ENCODE measurements around the gene NUP188.

Gene NUP188

DNA sequence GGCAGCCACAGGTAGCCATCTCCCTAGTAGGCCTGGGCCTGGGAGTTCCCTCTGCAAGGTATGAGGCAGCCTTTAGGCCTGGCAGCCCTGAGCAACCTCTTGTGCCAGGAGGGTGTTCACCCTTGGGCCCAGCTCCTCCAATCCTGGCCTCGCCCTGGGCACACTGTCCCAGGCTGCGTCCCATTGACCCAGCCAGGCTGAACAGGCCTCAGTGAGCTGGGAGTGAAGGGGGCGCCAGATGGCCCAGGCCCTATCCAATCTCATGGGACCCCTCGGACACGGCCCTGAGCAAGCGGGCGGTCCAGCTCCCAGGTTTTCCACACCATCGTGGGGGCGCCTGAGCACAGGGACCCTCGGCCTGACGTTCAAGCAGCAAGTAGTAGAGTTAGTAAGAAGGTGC, 66.2 kb downstream of the NUP188 start:
- no peaks in the 10 kb centered on the region for H3K4me1 ChIP-seq (ENCODE audit: control insufficient read depth, insufficient read depth, low read length)
- no peaks in the 10 kb centered on the region for H3K27me3 ChIP-seq (ENCODE audit: control insufficient read depth, insufficient read depth, low read length)
- no peak overlapping the region for H3K9ac ChIP-seq (ENCODE audit: low read length)
- no peak overlapping the region for H3K4me3 ChIP-seq (ENCODE audit: low read length)
- no peaks in the 10 kb centered on the region for H3K9me3 ChIP-seq (ENCODE audit: control insufficient read depth, low read length)
- peaks cover 10% of the 10 kb centered on the region for H3K36me3 ChIP-seq (ENCODE audit: control insufficient read depth, insufficient read depth, low read length)

DNA sequence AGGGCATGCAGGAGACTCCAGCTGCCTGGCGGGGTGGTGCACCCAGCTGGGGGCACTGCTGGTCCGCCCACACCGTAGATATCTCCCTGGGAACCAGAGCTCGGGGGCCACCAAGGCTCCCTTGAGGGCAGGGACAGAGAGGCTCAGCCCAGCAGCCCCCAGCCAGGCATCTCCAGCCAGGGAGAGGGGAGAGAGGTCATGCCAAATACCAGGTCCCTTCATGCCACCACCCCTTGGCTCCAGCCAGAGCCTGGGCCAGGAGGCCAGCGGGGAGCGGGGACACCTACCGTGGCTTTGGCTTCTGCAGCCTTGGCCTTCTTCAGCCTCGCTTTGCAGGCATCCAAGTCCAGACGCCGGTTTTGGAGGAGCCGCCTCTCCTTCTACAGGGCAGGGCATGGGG, 66.6 kb downstream of the NUP188 start:
- peaks cover 10% of the 10 kb centered on the region for H3K36me3 ChIP-seq (ENCODE audit: control insufficient read depth, insufficient read depth, low read length)

DNA sequence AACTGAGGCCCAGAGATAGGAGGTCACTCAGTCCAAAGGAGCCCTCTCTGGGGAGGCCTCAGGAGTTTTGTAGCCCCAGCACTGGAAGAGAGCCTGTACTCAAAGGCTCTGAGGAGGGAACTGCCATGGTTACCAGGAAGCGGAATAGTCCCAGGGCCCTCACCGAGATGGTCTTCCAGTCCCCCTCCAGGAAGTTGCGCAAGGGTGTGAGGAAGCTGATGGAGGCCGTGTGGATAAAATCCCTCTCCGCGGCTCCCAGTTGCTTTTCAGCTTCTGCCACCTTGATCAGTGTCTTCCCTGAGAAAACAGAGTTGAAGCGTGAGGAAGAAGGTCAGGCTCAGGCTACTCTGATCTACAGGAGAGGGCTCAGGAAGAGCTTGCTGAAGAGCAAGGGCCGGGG, 67.1 kb downstream of the NUP188 start:
- Histone ChIP-seq H3K4me1 (ENCODE audit: control insufficient read depth, insufficient read depth, low read length) (no peaks in the 10 kb centered on the region), H3K9ac (ENCODE audit: low read length) (no peak overlapping the region), H3K27me3 (ENCODE audit: control insufficient read depth, insufficient read depth, low read length) (no peaks in the 10 kb centered on the region), H3K36me3 (ENCODE audit: control insufficient read depth, insufficient read depth, low read length) (peaks cover 10% of the 10 kb centered on the region), H3K9me3 (ENCODE audit: control insufficient read depth, low read length) (no peaks in the 10 kb centered on the region), H3K4me3 (ENCODE audit: low read length) (no peak overlapping the region)

More for the DNA sequence above, 66.6 kb downstream of the NUP188 start:
- Histone ChIP-seq H3K9me3 (ENCODE audit: control insufficient read depth, low read length) (no peaks in the 10 kb centered on the region), H3K27me3 (ENCODE audit: control insufficient read depth, insufficient read depth, low read length) (no peaks in the 10 kb centered on the region), H3K9ac (ENCODE audit: low read length) (no peak overlapping the region), H3K4me1 (ENCODE audit: control insufficient read depth, insufficient read depth, low read length) (no peaks in the 10 kb centered on the region), H3K4me3 (ENCODE audit: low read length) (no peak overlapping the region)

DNA sequence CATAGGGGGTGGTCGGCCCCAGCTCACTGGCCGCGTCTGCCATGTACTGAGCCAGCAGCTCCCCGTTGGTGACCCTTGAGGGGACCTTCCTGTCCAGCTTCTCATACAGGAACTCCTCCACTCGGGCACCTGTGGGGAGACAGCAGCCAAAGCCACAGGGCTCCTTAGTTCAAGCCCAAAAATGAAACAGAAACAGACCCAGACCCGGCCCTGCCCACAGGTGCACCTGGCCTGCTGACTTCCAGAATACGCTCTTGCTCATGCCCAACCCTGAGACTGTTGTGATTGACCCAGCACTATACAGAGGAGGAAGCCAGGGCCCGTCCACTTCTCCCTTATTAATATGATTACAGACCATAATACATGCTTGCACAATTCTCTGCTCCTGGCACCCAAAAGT, 73.6 kb downstream of the NUP188 start:
- H3K36me3 ChIP-seq (ENCODE audit: control insufficient read depth, insufficient read depth, low read length): no peaks in the 10 kb centered on the region
- no peak overlapping the region for H3K4me3 ChIP-seq (ENCODE audit: low read length)
- H3K27me3 ChIP-seq (ENCODE audit: control insufficient read depth, insufficient read depth, low read length): no peaks in the 10 kb centered on the region
- peaks cover 17% of the 10 kb centered on the region for H3K4me1 ChIP-seq (ENCODE audit: control insufficient read depth, insufficient read depth, low read length)
- H3K9me3 ChIP-seq (ENCODE audit: control insufficient read depth, low read length): no peaks in the 10 kb centered on the region
- no peak overlapping the region for H3K9ac ChIP-seq (ENCODE audit: low read length)

DNA sequence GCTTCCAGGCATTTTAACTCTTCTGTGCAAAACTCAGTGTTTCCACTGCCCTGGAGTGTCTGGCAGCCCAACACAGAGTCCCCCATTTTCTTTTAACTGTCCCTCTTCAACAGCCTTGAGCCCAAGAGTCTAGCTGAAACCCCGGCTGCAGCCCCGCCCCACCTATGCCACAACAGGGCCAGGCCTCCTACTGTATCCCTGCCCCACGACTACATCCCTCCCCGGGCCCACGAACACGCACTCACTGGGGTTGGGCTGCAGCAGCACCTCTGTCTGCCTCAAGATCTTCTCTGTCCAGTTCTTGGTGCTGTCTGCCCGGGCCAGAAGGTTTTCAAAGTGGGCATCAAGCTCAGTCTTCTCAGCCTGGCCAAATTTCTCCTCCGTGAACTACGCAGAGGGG, 74.5 kb downstream of the NUP188 start:
- Histone ChIP-seq H3K27me3 (ENCODE audit: control insufficient read depth, insufficient read depth, low read length) (no peaks in the 10 kb centered on the region), H3K4me3 (ENCODE audit: low read length) (no peak overlapping the region), H3K36me3 (ENCODE audit: control insufficient read depth, insufficient read depth, low read length) (no peaks in the 10 kb centered on the region), H3K4me1 (ENCODE audit: control insufficient read depth, insufficient read depth, low read length) (peaks cover 26% of the 10 kb centered on the region), H3K9ac (ENCODE audit: low read length) (no peak overlapping the region), H3K9me3 (ENCODE audit: control insufficient read depth, low read length) (no peaks in the 10 kb centered on the region)

DNA sequence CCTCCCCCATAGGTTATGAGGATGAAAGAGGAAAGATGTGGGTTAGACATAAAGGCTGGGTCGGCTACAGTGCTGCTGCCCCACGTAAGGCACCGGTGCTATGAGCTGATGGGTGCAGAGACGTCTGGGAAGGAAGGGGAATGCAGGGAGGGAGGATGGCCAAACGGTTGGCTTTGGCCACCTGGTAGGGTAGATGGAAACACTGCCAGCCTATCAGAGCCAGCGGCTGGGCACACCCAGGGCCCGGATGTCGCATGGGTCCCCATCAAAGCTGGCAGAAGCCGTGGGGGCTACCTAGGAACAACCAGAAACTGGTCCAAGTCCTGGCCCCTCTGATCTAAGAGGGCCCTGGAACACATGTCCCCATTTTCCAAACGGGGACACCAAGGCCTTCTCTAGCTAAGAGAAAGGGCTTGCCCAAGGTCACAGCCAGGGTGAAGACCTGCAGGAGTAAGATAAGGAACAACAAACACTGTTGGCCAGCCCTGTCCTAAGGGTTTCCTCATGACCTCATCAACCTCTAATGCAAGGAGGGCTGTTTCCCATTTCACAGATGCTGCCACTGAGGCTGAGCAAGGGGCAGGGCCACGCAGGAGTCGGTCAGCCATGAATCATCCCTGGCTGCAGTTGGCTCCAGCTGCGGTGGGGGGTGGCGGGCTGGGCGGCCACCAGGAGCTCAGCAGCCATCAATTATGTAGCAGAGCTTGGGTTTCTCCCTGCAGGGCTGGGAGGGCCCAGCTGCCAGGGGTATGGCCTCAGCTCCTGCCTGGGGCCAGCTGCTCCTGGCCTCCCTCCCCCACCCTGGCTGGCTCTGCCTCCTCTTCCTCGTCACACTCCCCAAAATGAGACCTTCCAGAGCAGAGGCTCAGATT, 75.8 kb downstream of the NUP188 start:
- H3K4me1 ChIP-seq (ENCODE audit: control insufficient read depth, insufficient read depth, low read length): peaks cover 30% of the 10 kb centered on the region
- no peaks in the 10 kb centered on the region for H3K9me3 ChIP-seq (ENCODE audit: control insufficient read depth, low read length)
- H3K27me3 ChIP-seq (ENCODE audit: control insufficient read depth, insufficient read depth, low read length): no peaks in the 10 kb centered on the region
- H3K36me3 ChIP-seq (ENCODE audit: control insufficient read depth, insufficient read depth, low read length): no peaks in the 10 kb centered on the region
- H3K4me3 ChIP-seq (ENCODE audit: low read length): no peak overlapping the region
- H3K9ac ChIP-seq (ENCODE audit: low read length): no peak overlapping the region

DNA sequence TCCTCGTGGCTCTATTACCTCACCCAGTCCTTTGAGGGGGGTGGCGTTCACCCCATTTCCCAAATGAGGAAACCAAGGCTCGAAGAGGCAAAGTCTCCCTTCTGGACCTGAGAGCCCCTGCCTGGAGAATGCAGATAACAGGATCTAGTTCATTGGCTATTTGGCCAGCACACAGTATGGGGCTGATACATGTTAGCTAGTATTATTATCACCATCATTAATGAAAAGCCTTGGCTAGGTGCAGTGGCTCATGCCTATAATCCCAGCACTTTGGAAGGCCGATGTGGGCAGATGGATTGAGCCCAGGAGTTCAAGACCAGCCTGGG, 76.4 kb downstream of the NUP188 start:
- no peaks in the 10 kb centered on the region for H3K36me3 ChIP-seq (ENCODE audit: control insufficient read depth, insufficient read depth, low read length)
- no peaks in the 10 kb centered on the region for H3K27me3 ChIP-seq (ENCODE audit: control insufficient read depth, insufficient read depth, low read length)
- no peaks in the 10 kb centered on the region for H3K9me3 ChIP-seq (ENCODE audit: control insufficient read depth, low read length)
- H3K9ac ChIP-seq (ENCODE audit: low read length): no peak overlapping the region
- H3K4me3 ChIP-seq (ENCODE audit: low read length): no peak overlapping the region
- peaks cover 30% of the 10 kb centered on the region for H3K4me1 ChIP-seq (ENCODE audit: control insufficient read depth, insufficient read depth, low read length)

DNA sequence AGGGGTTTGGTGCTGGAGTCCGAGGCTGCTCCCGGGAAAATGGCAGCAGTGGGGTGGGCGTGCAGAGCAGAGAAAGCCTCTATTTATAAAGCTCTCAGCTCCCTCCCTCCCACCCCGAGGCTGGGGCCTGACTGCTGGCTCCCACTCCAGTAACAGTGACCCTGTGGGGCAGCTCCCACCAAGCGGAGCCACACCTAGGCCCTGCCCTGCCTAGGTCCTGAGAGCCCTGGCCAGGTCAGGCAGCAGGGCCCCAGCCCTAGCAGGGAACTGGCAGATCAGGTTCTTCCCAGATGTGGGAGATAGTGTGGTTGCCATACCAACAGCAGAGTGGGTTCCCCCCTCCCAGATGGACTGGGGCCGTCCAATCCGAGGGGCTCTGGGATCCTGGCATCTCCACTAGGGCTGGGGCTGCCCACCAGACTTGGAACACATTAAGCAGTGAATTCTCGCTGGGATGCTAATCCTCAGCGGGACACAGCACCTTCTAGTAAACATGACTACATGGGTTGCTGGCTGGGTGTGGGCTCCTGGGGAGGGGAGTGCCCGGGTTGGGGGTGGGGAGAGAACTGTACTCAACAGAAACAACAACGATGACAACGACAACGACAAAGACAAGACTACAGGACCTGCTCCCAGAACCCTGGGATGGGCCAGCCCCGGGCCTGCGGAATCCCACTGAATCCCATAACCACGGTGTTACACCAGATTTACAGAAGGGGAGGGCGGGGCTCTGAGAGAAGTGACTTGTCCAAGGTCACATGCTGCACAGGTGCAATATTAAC, 79.1 kb downstream of the NUP188 start:
- H3K27me3 ChIP-seq (ENCODE audit: control insufficient read depth, insufficient read depth, low read length): no peaks in the 10 kb centered on the region
- no peaks in the 10 kb centered on the region for H3K36me3 ChIP-seq (ENCODE audit: control insufficient read depth, insufficient read depth, low read length)
- H3K9ac ChIP-seq (ENCODE audit: low read length): peak overlapping the region; percentile 63
- H3K9me3 ChIP-seq (ENCODE audit: control insufficient read depth, low read length): no peaks in the 10 kb centered on the region
- no peak overlapping the region for H3K4me3 ChIP-seq (ENCODE audit: low read length)
- peaks cover 30% of the 10 kb centered on the region for H3K4me1 ChIP-seq (ENCODE audit: control insufficient read depth, insufficient read depth, low read length)

DNA sequence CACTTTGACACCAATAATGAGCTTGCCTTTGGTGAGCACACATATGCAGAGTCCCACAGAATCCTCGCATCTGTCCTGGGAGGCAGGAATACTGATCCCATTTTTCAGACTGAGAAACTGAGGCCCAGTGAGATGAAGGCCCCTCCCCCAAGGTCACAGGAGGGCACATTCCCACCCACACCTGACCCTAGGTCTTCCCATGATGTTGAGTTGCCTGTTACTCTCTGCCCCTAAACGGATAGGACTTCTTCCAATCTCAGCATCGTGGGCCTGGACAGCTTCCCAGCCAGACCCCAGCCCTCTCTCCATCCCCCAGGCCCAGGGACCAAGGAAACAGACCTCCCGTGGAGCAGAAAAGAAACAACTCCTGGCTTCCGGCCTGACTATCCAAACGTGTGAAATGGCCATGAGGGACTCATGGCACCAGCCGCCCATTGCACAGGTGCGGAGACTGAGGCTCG, 79.8 kb downstream of the NUP188 start:
- H3K9me3 ChIP-seq (ENCODE audit: control insufficient read depth, low read length): no peaks in the 10 kb centered on the region
- peak overlapping the region; percentile 32 for H3K4me3 ChIP-seq (ENCODE audit: low read length)
- peaks cover 30% of the 10 kb centered on the region for H3K4me1 ChIP-seq (ENCODE audit: control insufficient read depth, insufficient read depth, low read length)
- peak overlapping the region; percentile 63 for H3K9ac ChIP-seq (ENCODE audit: low read length)
- no peaks in the 10 kb centered on the region for H3K36me3 ChIP-seq (ENCODE audit: control insufficient read depth, insufficient read depth, low read length)
- H3K27me3 ChIP-seq (ENCODE audit: control insufficient read depth, insufficient read depth, low read length): no peaks in the 10 kb centered on the region

DNA sequence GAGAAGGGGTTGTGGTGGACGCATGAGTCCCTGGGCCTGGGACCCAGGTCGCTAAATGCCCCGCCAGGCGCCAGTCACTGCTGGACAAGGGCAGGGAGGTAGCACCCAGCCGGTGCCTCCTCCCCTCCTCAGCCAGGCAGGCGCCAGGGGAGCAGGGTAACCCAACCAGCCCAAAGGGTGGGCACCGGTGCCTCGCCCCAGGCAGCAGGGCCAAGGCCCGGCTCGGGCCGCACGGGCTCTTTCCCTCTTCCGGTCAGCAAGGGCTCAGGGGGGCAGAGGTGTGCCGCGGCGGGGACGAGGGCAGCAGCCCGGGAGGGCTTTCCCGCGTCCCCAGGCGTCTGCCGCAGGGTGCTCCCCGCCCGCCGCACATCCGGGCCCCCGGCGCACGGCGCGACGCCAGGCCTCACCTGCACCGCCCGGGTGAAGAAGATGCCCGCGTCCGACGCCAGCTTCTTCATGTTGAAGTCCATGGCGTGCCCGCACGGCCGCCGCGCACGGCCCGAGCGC, 80.2 kb downstream of the NUP188 start:
- Histone ChIP-seq H3K27me3 (ENCODE audit: control insufficient read depth, insufficient read depth, low read length) (no peaks in the 10 kb centered on the region), H3K9me3 (ENCODE audit: control insufficient read depth, low read length) (no peaks in the 10 kb centered on the region), H3K36me3 (ENCODE audit: control insufficient read depth, insufficient read depth, low read length) (no peaks in the 10 kb centered on the region), H3K9ac (ENCODE audit: low read length) (peak overlapping the region; percentile 63), H3K4me3 (ENCODE audit: low read length) (peak overlapping the region; percentile 32), H3K4me1 (ENCODE audit: control insufficient read depth, insufficient read depth, low read length) (peaks cover 30% of the 10 kb centered on the region)

DNA sequence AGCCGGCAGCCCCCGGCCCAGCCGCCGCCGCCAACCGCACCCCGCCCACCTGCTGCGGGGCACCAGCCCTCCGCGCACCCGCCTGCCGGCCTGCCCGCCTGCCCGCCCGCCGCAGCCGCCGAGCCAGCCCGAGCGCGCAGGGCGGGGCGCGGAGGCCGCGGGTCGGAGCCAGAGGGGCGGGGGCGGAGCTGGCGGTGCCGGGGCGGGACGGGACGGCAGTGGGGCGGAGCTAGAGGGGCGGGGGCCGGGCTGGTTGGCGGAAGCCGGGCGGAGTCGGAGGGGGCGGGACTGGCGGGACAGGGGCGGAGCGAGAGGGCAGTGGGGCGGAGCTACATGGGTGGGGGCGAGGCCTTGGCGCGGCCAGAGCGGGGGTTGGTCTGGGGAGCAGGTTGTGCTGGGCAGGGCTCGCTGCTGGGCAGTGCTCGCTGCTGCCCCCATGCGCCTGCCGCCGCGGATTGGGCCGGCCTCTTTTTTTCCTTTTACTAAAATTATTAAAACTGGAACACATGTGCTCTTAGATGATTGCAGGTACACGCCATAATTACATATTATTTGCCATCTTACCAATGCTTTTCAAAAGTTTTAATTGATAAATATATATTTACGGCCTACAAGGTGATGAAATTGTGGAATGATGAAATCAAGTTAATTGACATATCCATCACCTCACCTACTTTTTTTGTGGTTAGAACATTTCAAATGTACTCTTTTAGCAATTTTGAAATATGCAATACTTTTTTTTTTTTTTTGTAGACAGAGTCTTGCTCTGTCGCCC, 80.9 kb downstream of the NUP188 start, which contains the start of gene SH3GLB2:
Gene SH3GLB2, minus strand, starts transcription at position 140 of the 775 bp plus-strand sequence. CDS start 177 bp downstream, outside the sequence.
- H3K9ac ChIP-seq (ENCODE audit: low read length): peak within 1 kb of the TSS; percentile 63
- no peaks in the 10 kb centered on the region for H3K9me3 ChIP-seq (ENCODE audit: control insufficient read depth, low read length)
- H3K27me3 ChIP-seq (ENCODE audit: control insufficient read depth, insufficient read depth, low read length): no peaks in the 10 kb centered on the region
- H3K4me1 ChIP-seq (ENCODE audit: control insufficient read depth, insufficient read depth, low read length): peaks cover 24% of the 10 kb centered on the region
- H3K36me3 ChIP-seq (ENCODE audit: control insufficient read depth, insufficient read depth, low read length): no peaks in the 10 kb centered on the region
- H3K4me3 ChIP-seq (ENCODE audit: low read length): peak within 1 kb of the TSS; percentile 32

Measured in mucosa of stomach (tissue), 1 donor.